Large intestine (tissue), 3 donors: Measurements from ENCODE around the gene SPEN. TPM values are rescaled to one million over a fixed set of nuclear protein-coding genes. Genes with fewer than 3 reads are reported as not detected.
"Not testable (repeated sequence)": the region's sequence is repeated elsewhere in the genome, so short reads cannot be mapped to it uniquely, and the experiment has no call there.

ENCODE experiments used
- DNase-seq, 2 donors: peaks; one replicate each; pipeline versions ENCODE4 v3.0.0 to v3.0.0-alpha.2; 2013
- H3K27ac ChIP-seq: one replicate; pipeline ENCODE4 v1.5.1; 2013; ENCODE audit warnings: low read length
- H3K27me3 ChIP-seq: 2 replicates; pipeline ENCODE4 v1.6.1; 2013; ENCODE audit warnings: low read length; ENCODE audit not compliant: control insufficient read depth, insufficient read depth
- H3K36me3 ChIP-seq: 2 replicates; pipeline ENCODE4 v1.6.1; 2013; ENCODE audit warnings: low read length; ENCODE audit not compliant: control insufficient read depth, insufficient read depth
- H3K4me1 ChIP-seq: one replicate; pipeline ENCODE4 v1.6.1; 2013; ENCODE audit warnings: low read length; ENCODE audit not compliant: control insufficient read depth, insufficient read depth
- H3K4me3 ChIP-seq: one replicate; pipeline ENCODE4 v1.5.1; 2013; ENCODE audit warnings: low read length
- H3K9me3 ChIP-seq: one replicate; pipeline ENCODE4 v1.6.1; 2013; ENCODE audit warnings: mild to moderate bottlenecking, low read depth, low read length, moderate library complexity; ENCODE audit not compliant: control insufficient read depth
- WGBS: methylation state at CpG from one replicate; pipeline ENCODE4 v1.1.5; 2013; ENCODE audit warnings: low lambda C conversion rate; ENCODE audit not compliant: insufficient coverage; 5-methylcytosine and 5-hydroxymethylcytosine counted together
- polyA plus RNA-seq: library from polyadenylated mRNA; unstranded; fragments of 120-200 nt; gene quantifications from one replicate; pipeline ENCODE4 v1.2.1, GENCODE V29; 2013

The SPEN gene
- polyA plus RNA-seq, 1 donor: 47.8 TPM

DNA sequence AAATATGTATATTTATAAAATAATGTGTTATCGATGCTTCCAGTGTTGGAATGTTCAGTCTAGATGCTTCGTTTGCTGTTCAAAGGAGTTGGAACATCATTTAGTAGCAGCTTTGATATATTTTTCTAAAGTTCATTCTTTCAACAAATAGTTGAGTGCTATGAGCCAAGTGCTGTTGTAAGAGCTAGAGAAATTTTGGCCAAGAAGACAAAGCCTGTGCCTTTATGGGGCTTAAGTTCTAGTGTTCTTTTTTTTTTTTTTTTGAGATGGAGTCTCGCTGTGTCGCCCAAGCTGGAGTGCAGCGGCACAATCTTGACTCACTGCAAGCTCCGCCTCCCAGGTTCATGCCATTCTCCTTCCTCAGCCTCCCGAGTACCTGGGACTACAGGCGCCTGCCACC, 78.9 kb downstream of the SPEN start:
- H3K9me3 ChIP-seq, H3K4me3 ChIP-seq, H3K4me1 ChIP-seq, DNase-seq, H3K27me3 ChIP-seq, H3K27ac ChIP-seq: not testable (repeated sequence)
- no CpG with 5 or more reads among the region's 8 CpGs for WGBS
- peaks cover 82% of the 10 kb centered on the region for H3K36me3 ChIP-seq

DNA sequence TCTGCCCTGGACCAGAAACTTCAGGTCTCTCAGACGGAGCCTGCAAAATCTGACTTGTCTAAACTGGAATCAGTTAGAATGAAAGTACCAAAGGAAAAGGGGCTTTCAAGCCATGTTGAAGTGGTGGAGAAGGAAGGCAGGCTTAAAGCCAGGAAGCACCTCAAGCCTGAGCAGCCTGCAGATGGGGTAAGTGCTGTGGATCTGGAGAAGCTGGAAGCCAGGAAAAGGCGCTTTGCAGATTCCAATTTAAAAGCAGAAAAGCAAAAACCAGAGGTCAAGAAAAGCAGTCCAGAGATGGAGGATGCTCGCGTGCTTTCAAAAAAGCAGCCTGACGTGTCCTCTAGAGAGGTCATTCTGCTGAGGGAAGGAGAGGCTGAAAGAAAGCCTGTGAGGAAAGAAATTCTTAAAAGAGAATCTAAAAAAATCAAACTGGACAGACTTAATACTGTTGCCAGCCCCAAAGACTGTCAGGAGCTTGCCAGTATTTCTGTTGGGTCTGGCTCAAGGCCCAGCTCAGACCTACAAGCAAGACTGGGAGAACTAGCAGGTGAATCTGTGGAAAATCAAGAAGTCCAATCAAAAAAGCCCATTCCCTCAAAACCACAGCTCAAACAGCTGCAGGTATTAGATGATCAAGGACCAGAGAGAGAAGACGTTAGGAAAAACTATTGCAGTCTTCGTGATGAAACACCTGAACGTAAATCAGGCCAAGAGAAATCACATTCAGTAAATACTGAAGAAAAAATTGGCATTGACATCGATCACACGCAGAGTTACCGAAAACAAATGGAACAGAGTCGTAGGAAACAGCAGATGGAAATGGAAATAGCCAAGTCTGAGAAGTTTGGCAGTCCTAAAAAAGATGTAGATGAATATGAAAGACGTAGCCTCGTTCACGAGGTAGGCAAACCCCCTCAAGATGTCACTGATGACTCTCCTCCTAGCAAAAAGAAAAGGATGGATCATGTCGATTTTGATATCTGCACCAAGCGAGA, 81.8 kb downstream of the SPEN start:
- H3K4me3 ChIP-seq: no peak overlapping the region
- no peaks in the 10 kb centered on the region for H3K4me1 ChIP-seq
- no peak overlapping the region for H3K27ac ChIP-seq
- no peaks in the 10 kb centered on the region for H3K9me3 ChIP-seq
- no peak for DNase-seq
- 100% methylated on average over 4 of the region's 17 CpGs for WGBS
- no peaks in the 10 kb centered on the region for H3K27me3 ChIP-seq
- peaks cover 85% of the 10 kb centered on the region for H3K36me3 ChIP-seq

- H3K27me3 ChIP-seq: no peaks in the 10 kb centered on the region
- H3K4me1 ChIP-seq: no peaks in the 10 kb centered on the region
- no peaks in the 10 kb centered on the region for H3K9me3 ChIP-seq
- no peak overlapping the region for H3K27ac ChIP-seq
- H3K36me3 ChIP-seq: peaks cover 91% of the 10 kb centered on the region
- WGBS: 100% methylated on average over 4 of the region's 11 CpGs
- DNase-seq: no peak
- no peak overlapping the region for H3K4me3 ChIP-seq
These were observed 83.9 kb downstream of the SPEN start for GRCh38 chr1:15931401-15931800.

DNA sequence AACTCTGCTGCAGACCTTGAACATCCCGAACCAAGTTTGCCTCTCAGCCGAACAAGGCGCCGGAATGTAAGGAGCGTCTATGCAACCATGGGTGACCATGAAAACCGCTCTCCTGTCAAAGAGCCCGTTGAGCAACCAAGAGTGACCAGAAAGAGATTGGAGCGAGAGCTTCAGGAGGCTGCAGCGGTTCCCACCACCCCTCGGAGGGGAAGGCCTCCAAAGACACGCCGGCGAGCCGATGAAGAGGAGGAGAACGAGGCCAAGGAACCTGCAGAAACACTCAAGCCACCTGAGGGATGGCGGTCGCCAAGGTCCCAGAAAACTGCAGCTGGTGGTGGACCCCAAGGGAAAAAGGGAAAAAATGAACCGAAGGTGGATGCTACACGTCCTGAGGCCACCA, 84.4 kb downstream of the SPEN start:
- no peak for DNase-seq
- Histone ChIP-seq H3K27me3 (no peaks in the 10 kb centered on the region), H3K27ac (no peak overlapping the region), H3K36me3 (peaks cover 94% of the 10 kb centered on the region), H3K4me1 (no peaks in the 10 kb centered on the region), H3K9me3 (no peaks in the 10 kb centered on the region), H3K4me3 (no peak overlapping the region)
- 100% methylated on average over 1 of the region's 19 CpGs for WGBS

DNA sequence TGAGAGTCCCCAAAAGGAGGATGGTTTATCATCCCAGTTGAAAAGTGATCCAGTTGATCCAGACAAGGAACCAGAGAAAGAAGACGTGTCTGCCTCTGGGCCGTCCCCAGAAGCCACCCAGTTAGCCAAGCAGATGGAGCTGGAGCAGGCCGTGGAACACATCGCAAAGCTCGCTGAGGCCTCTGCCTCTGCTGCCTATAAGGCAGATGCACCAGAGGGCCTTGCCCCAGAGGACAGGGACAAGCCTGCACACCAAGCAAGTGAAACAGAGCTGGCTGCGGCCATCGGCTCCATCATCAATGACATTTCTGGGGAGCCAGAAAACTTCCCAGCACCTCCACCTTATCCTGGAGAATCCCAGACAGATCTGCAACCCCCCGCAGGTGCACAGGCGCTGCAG, 85.1 kb downstream of the SPEN start:
- Histone ChIP-seq H3K4me3 (no peak overlapping the region), H3K27ac (no peak overlapping the region), H3K4me1 (no peaks in the 10 kb centered on the region), H3K9me3 (no peaks in the 10 kb centered on the region), H3K27me3 (no peaks in the 10 kb centered on the region), H3K36me3 (peaks cover 96% of the 10 kb centered on the region)
- WGBS: no CpG with 5 or more reads among the region's 9 CpGs
- DNase-seq: no peak

GRCh38 chr1:15933684-15934083, 86.2 kb downstream of the SPEN start:
- WGBS: no CpG with 5 or more reads among the region's 5 CpGs
- no peaks in the 10 kb centered on the region for H3K4me1 ChIP-seq
- no peak for DNase-seq

DNA sequence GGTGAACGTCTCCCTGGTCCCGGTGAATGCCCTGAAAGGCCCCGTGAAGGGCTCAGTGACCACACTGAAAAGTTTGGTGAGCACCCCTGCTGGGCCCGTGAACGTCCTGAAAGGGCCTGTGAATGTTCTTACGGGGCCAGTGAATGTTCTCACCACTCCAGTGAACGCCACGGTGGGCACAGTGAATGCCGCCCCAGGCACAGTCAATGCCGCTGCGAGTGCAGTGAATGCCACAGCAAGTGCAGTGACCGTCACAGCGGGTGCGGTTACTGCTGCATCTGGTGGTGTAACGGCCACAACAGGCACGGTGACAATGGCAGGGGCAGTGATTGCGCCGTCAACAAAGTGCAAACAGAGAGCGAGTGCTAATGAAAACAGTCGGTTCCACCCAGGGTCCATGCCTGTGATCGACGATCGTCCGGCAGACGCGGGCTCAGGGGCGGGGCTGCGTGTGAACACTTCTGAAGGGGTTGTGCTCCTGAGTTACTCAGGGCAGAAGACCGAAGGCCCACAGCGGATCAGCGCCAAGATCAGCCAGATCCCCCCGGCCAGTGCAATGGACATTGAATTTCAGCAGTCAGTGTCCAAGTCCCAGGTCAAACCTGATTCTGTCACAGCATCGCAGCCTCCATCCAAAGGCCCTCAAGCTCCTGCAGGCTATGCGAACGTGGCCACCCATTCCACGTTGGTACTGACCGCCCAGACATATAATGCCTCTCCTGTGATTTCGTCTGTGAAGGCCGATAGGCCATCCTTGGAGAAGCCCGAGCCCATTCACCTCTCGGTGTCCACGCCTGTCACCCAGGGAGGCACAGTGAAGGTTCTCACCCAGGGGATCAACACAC, 86.9 kb downstream of the SPEN start:
- WGBS: 80% methylated on average over 1 of the region's 42 CpGs
- H3K36me3 ChIP-seq: peaks cover 96% of the 10 kb centered on the region

More at GRCh38 chr1:15933684-15934083, 86.2 kb downstream of the SPEN start:
- no peaks in the 10 kb centered on the region for H3K9me3 ChIP-seq
- no peak overlapping the region for H3K27ac ChIP-seq
- H3K36me3 ChIP-seq: peaks cover 96% of the 10 kb centered on the region
- no peak overlapping the region for H3K4me3 ChIP-seq
- H3K27me3 ChIP-seq: no peaks in the 10 kb centered on the region

DNA sequence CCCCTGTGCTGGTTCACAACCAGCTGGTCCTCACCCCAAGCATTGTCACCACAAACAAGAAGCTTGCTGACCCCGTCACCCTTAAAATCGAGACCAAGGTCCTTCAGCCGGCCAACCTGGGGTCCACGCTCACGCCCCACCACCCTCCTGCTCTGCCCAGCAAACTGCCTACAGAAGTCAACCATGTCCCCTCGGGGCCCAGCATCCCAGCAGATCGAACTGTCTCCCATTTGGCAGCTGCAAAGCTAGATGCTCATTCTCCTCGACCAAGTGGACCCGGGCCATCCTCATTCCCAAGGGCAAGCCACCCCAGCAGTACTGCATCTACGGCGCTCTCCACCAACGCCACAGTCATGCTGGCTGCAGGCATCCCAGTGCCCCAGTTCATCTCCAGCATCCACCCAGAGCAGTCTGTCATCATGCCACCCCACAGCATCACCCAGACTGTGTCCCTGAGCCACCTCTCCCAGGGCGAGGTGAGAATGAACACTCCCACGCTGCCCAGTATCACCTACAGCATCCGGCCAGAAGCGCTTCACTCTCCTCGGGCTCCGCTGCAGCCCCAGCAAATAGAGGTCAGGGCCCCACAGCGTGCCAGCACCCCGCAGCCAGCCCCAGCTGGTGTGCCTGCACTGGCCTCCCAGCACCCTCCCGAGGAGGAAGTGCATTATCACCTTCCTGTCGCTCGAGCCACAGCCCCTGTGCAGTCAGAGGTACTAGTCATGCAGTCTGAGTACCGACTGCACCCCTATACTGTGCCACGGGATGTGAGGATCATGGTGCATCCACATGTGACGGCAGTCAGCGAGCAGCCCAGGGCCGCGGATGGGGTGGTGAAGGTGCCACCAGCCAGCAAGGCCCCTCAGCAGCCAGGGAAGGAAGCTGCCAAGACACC, 87.8 kb downstream of the SPEN start:
- no CpG with 5 or more reads among the region's 29 CpGs for whole genome bisulfite sequencing
- H3K27me3 ChIP-seq: no peaks in the 10 kb centered on the region
- H3K4me1 ChIP-seq: peaks cover 9% of the 10 kb centered on the region
- no peaks in the 10 kb centered on the region for H3K9me3 ChIP-seq
- no peak overlapping the region for H3K4me3 ChIP-seq
- peaks cover 95% of the 10 kb centered on the region for H3K36me3 ChIP-seq
- DNase-seq: no peak
- no peak overlapping the region for H3K27ac ChIP-seq

More for the DNA sequence above, 86.9 kb downstream of the SPEN start:
- Histone ChIP-seq H3K27ac (no peak overlapping the region), H3K27me3 (no peaks in the 10 kb centered on the region), H3K9me3 (no peaks in the 10 kb centered on the region), H3K4me3 (no peak overlapping the region), H3K4me1 (peaks cover 5% of the 10 kb centered on the region)
- DNase-seq: no peak

DNA sequence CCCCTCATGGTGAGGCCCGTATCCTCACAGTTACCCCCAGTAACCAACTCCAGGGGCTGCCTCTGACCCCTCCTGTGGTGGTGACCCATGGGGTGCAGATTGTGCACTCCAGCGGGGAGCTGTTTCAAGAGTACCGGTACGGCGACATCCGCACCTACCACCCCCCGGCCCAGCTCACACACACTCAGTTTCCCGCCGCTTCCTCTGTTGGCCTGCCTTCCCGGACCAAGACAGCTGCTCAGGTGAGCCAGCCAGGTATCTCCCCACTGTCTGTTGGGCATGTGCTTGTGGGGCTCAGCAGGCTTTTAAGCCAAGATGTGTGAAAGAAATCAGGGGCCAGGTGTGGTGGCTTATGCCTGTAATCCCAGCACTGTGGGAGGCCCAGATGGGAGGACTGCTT, 88.5 kb downstream of the SPEN start:
- Histone ChIP-seq H3K27ac (no peak overlapping the region), H3K36me3 (peaks cover 95% of the 10 kb centered on the region), H3K4me3 (no peak overlapping the region), H3K4me1 (peaks cover 9% of the 10 kb centered on the region), H3K27me3 (no peaks in the 10 kb centered on the region), H3K9me3 (no peaks in the 10 kb centered on the region)
- WGBS: no CpG with 5 or more reads among the region's 10 CpGs
- DNase-seq: no peak

DNA sequence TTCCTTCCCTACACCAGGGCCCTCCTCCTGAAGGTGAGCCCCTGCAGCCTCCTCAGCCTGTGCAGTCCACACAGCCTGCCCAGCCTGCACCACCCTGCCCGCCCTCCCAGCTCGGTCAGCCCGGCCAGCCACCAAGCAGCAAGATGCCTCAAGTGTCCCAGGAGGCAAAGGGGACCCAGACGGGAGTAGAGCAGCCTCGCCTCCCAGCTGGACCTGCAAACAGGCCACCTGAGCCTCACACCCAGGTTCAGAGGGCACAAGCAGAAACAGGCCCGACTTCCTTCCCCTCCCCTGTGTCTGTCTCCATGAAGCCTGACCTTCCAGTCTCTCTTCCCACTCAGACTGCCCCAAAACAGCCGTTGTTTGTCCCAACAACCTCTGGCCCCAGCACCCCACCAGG, 89.6 kb downstream of the SPEN start:
- DNase-seq: no peak
- H3K27me3 ChIP-seq: no peaks in the 10 kb centered on the region
- no peaks in the 10 kb centered on the region for H3K9me3 ChIP-seq
- no peak overlapping the region for H3K27ac ChIP-seq
- H3K36me3 ChIP-seq: peaks cover 95% of the 10 kb centered on the region
- H3K4me3 ChIP-seq: no peak overlapping the region
- H3K4me1 ChIP-seq: peaks cover 9% of the 10 kb centered on the region
- WGBS: no CpG with 5 or more reads among the region's 7 CpGs
